ENCODE measurements around the gene ZNF316. TPM values are rescaled to one million over a fixed set of nuclear protein-coding genes. Genes with fewer than 3 reads are reported as not detected.

Gene ZNF316
- total RNA-seq, 2 donors from 2014 or later: 23.5 to 24.6 TPM

- DNase-seq (no peak), ATAC-seq (replicated peaks in 1 of 2) (no peak)
- H3K4me1 Mint-ChIP-seq (ENCODE audit: low read depth): peaks cover 40% of the 10 kb centered on the region
- no peaks in the 10 kb centered on the region for H3K27me3 Mint-ChIP-seq (ENCODE audit: low read depth)
- H3K36me3 Mint-ChIP-seq (ENCODE audit: insufficient read depth in 2 of 2): peaks cover 25 to 50% of the 10 kb centered on the region in 2 donors
- no peak overlapping the region for H3K27ac Mint-ChIP-seq
- H3K4me3 Mint-ChIP-seq: no peak overlapping the region
- H3K9me3 Mint-ChIP-seq: peaks cover 21 to 32% of the 10 kb centered on the region in 2 donors
Measured at GRCh38 chr7:6700793-6701192, 63.7 kb downstream of the ZNF316 start.

GRCh38 chr7:6701860-6702259, 64.7 kb downstream of the ZNF316 start:
- Mint-ChIP-seq H3K4me1 (ENCODE audit: low read depth) (peaks cover 42% of the 10 kb centered on the region), H3K27ac (no peak overlapping the region), H3K9me3 (peaks cover 21 to 32% of the 10 kb centered on the region in 2 donors), H3K4me3 (no peak overlapping the region), H3K36me3 (ENCODE audit: insufficient read depth in 2 of 2) (peaks cover 27 to 54% of the 10 kb centered on the region in 2 donors), H3K27me3 (ENCODE audit: low read depth) (no peaks in the 10 kb centered on the region)
- DNase-seq (no peak), ATAC-seq (replicated peaks in 1 of 2) (no peak)

Other genes starting within 250 kb of the ZNF316 start
- gene DAGLB, start 189.4 kb upstream of the ZNF316 start, total RNA-seq: 10 to 100 TPM; 12.9 to 17.9 TPM
- gene KDELR2, start 153.2 kb upstream of the ZNF316 start, total RNA-seq: 10 to 100 TPM; 64.9 to 88.0 TPM
- gene GRID2IP, start 85.9 kb upstream of the ZNF316 start, total RNA-seq: under 1 TPM; 0.28 to 0.29 TPM
- gene ZDHHC4, start 59.9 kb upstream of the ZNF316 start, total RNA-seq: 10 to 100 TPM; 48.5 to 48.9 TPM
- 10 to 100 TPM; 32.5 to 33.4 TPM for gene INTS15, start 47.3 kb upstream of the ZNF316 start, total RNA-seq
- gene ZNF853, start 21.7 kb upstream of the ZNF316 start, total RNA-seq: 1 to 10 TPM; 3.2 to 4.0 TPM
- gene ZNF12, start 69.6 kb downstream of the ZNF316 start, total RNA-seq: 10 to 100 TPM; 18.5 to 21.5 TPM
- under 1 TPM in 1 of 2 donors, not detected in 1; 0.89 TPM for gene RSPH10B2, start 116.8 kb downstream of the ZNF316 start, total RNA-seq
- 100 to 1,000 TPM in 1 of 2 donors, 10 to 100 TPM in 1; 70.9 to 108 TPM for gene CCZ1B, start 189.0 kb downstream of the ZNF316 start, total RNA-seq